T-helper 17 cell (primary cell): ENCODE results near the gene OR1D5. TPM values are rescaled to one million over a fixed set of nuclear protein-coding genes. Genes with fewer than 3 reads are reported as not detected.

ENCODE experiments used
- total RNA-seq, 4 donors: library from RNA in 2 of 4; stranded (reverse) in 2 of 4; gene quantifications; one replicate each; pipeline ENCODE4 v1.2.3 and lab custom pipeline; 2022 to 2026

Gene OR1D5
- total RNA-seq, 2 donors from 2014 or later = not detected

Other genes with a start within 250 kb of the OR1D5 start
- not detected for gene OR1D2, start 40.8 kb upstream of the OR1D5 start, total RNA-seq
- gene OR1G1, start 63.9 kb upstream of the OR1D5 start, total RNA-seq = not detected
- gene OR1A2, start 133.9 kb upstream of the OR1D5 start, total RNA-seq = not detected
- not detected for gene OR1A1, start 144.1 kb upstream of the OR1D5 start, total RNA-seq
- not detected for gene OR3A1, start 234.8 kb upstream of the OR1D5 start, total RNA-seq